ENCODE results near the gene GBP1.

- TF ChIP-seq, protein P1, sequence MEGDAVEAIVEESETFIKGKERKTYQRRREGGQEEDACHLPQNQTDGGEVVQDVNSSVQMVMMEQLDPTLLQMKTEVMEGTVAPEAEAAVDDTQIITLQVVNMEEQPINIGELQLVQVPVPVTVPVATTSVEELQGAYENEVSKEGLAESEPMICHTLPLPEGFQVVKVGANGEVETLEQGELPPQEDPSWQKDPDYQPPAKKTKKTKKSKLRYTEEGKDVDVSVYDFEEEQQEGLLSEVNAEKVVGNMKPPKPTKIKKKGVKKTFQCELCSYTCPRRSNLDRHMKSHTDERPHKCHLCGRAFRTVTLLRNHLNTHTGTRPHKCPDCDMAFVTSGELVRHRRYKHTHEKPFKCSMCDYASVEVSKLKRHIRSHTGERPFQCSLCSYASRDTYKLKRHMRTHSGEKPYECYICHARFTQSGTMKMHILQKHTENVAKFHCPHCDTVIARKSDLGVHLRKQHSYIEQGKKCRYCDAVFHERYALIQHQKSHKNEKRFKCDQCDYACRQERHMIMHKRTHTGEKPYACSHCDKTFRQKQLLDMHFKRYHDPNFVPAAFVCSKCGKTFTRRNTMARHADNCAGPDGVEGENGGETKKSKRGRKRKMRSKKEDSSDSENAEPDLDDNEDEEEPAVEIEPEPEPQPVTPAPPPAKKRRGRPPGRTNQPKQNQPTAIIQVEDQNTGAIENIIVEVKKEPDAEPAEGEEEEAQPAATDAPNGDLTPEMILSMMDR (IDR thresholded peaks at IDR 0.05; ENCODE audit: low read length): no peak
- TF ChIP-seq EZH2 (IDR thresholded peaks at IDR 0.05; ENCODE audit: borderline replicate concordance, low read length): no peak
Measured at GRCh38 chr1:89022167-89022959, 42.6 kb downstream of the GBP1 start, which contains the start of gene GBP3.
